ENCODE data around the gene ATP2C2. TPM values are rescaled to one million over a fixed set of nuclear protein-coding genes. Genes with fewer than 3 reads are reported as not detected.

ATP2C2 gene
- total and polyA plus RNA-seq, 2 of the 8 experiments (the other 6 are each of a cell fraction or from before 2014, with no cell fraction given), result 1.2 to 2.8 TPM

DNA sequence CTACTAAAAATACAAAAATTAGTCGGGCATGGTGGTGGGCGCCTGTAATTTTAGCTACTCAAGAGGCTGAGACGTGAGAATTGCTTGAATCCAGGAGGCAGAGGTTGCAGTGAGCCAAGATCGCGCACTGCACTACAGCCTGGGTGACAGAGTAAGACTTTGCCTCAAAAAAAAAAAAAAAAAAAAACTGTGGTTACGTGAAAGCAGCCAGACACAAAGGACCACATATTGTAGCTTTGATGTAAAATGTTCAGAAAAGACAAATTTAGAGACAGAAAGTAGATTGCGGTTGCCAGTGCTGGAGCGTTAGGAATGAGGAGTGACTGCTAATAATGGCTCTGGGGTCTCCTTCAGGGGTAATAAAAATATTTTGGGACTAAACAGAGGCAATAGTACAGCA is 140.2 kb downstream of the ATP2C2 start:
- H3K9ac ChIP-seq (replicated peaks in 1 of 4; ENCODE audit: extremely low read depth in 1 of 4, low read depth in 3 of 4, low read length in 3 of 4), result no peak overlapping the region
- H3K36me3 ChIP-seq (ENCODE audit: control insufficient read depth in 2 of 4, insufficient read depth in 4 of 4, low read length in 3 of 4), result no peaks in the 10 kb centered on the region
- no peak overlapping the region for H3K4me3 ChIP-seq (ENCODE audit: extremely low read depth in 1 of 4, insufficient read depth in 2 of 4, low read depth in 3 of 4, low read length in 4 of 4)
- 88% methylated on average over 8 of the region's 8 CpGs; no CpG with 5 or more reads in 1 of the 2 experiments for WGBS, 2 experiments (ENCODE audit: extremely low coverage in 1 of 2, insufficient coverage in 1 of 2, insufficient read length in 1 of 2, insufficient replicate concordance in 2 of 2, low coverage in 1 of 2, low lambda C conversion rate in 2 of 2, missing lambda C conversion rate in 1 of 2)
- H2BK12ac ChIP-seq (ENCODE audit: low read depth, low read length), result no peak overlapping the region
- no peak overlapping the region for H4K5ac ChIP-seq (ENCODE audit: insufficient read length, low read depth, low read length)
- no peak overlapping the region for H2BK20ac ChIP-seq (ENCODE audit: low read length)
- H4K91ac ChIP-seq (replicated peaks; ENCODE audit: insufficient read length, low read length), result no peak overlapping the region
- H4K8ac ChIP-seq (ENCODE audit: extremely low read depth, insufficient read depth, low read length), result no peak overlapping the region
- peaks cover 9% of the 10 kb centered on the region; the same call in 1 of the 2 replicates for H3K23me2 ChIP-seq (ENCODE audit: low read depth, low read length)
- H3K27ac ChIP-seq (ENCODE audit: low read depth, low read length), result no peak overlapping the region
- no peak overlapping the region for H3K18ac ChIP-seq (ENCODE audit: extremely low read depth, low read length)
- H3K4ac ChIP-seq (replicated peaks; ENCODE audit: insufficient read length, low read depth, low read length), result no peak overlapping the region
- H3K27me3 ChIP-seq (replicated peaks in 1 of 4; ENCODE audit: control insufficient read depth in 3 of 4, extremely low read depth in 1 of 4, insufficient read depth in 3 of 4, low read length in 3 of 4), result no peaks in the 10 kb centered on the region
- H3K9me3 ChIP-seq (ENCODE audit: insufficient read depth in 2 of 2, low read depth in 1 of 2, low read length in 1 of 2), result no peaks in the 10 kb centered on the region
- peaks cover 0 to 4% of the 10 kb centered on the region in 2 experiments; a peak in 1 of 4 replicates for H3K79me2 ChIP-seq (ENCODE audit: control insufficient read depth in 1 of 2, insufficient read depth in 2 of 2, low read length in 2 of 2)
- no peaks in the 10 kb centered on the region for H3K79me1 ChIP-seq (ENCODE audit: low read depth, low read length)
- no peak overlapping the region for H2AFZ ChIP-seq (ENCODE audit: low read length)
- no peak overlapping the region for H3K56ac ChIP-seq (replicated peaks; ENCODE audit: insufficient read length, low read depth, low read length)
- ChIA-PET CTCF (ENCODE audit: partially characterized antibody) (interaction anchor here (0.6 to 9.7 kb wide), 10 partner anchors 12 to 440 kb away, joined by 3 to 64 read pairs (median 4); no protein-coding TSS in a partner anchor), POLR2A (ENCODE audit: partially characterized antibody) (interaction anchor here (0.6 to 1.0 kb wide), 2 partner anchors 23 to 140 kb away, joined by 3 to 4 read pairs; partner anchors contain the start of gene ATP2C2)
- peaks cover 0 to 22% (median 17%) of the 10 kb centered on the region in 4 experiments; a peak in 5 of 7 replicates for H3K4me1 ChIP-seq (replicated peaks in 1 of 4; ENCODE audit: control insufficient read depth in 3 of 4, insufficient read depth in 4 of 4, low read length in 3 of 4)
- H3K14ac ChIP-seq (ENCODE audit: insufficient read length), result no peak overlapping the region
- FAIRE-seq (no peak), DNase-seq (ENCODE audit: low read depth in 1 of 2, low spot score in 2 of 2) (no peak)
- H4K20me1 ChIP-seq (replicated peaks in 1 of 2; ENCODE audit: control insufficient read depth in 1 of 2, insufficient read depth in 2 of 2, low read length in 2 of 2), result no peaks in the 10 kb centered on the region
- H2AK5ac ChIP-seq (ENCODE audit: low read depth, low read length), result no peak overlapping the region
- no peak overlapping the region for H2BK120ac ChIP-seq (replicated peaks; ENCODE audit: low read depth, low read length)
- H2BK5ac ChIP-seq (ENCODE audit: low read depth, low read length), result no peak overlapping the region
- H3K23ac ChIP-seq (ENCODE audit: insufficient read length), result no peak overlapping the region
- H3K4me2 ChIP-seq (ENCODE audit: insufficient read depth in 1 of 2, low read depth in 2 of 2, low read length in 2 of 2), result no peak overlapping the region
- no peak overlapping the region for H2BK15ac ChIP-seq (ENCODE audit: low read length)
- TF ChIP-seq GTF2F1 (IDR thresholded peaks at IDR 0.05; ENCODE audit: borderline replicate concordance, low read depth, low read length) (no peak), TEAD4 (IDR thresholded peaks at IDR 0.05; ENCODE audit: low read depth, low read length) (no peak), CHD1 (IDR thresholded peaks at IDR 0.05; ENCODE audit: low read depth, low read length) (no peak), SUZ12 (IDR thresholded peaks at IDR 0.05; ENCODE audit: low read length) (no peak), JUN (IDR thresholded peaks at IDR 0.05; ENCODE audit: low read depth, low read length) (no peak), YY1 (IDR thresholded peaks at IDR 0.05; ENCODE audit: low read depth, low read length) (no peak), RNF2 (IDR thresholded peaks at IDR 0.05; ENCODE audit: borderline replicate concordance, low read depth, low read length, missing control alignments, poor library complexity, severe bottlenecking) (no peak), TAF7 (optimal IDR thresholded peaks at IDR 0.05; ENCODE audit: borderline replicate concordance, low read depth, low read length) (no peak), SIN3A (conservative IDR thresholded peaks at IDR 0.05 in 1 of 2, IDR thresholded peaks at IDR 0.05 in 1 of 2; ENCODE audit: low read depth in 1 of 2, low read length in 2 of 2) (no peak), POU5F1 (IDR thresholded peaks at IDR 0.05; ENCODE audit: low read depth, low read length) (no peak)
- TF ChIP-seq, protein P1, sequence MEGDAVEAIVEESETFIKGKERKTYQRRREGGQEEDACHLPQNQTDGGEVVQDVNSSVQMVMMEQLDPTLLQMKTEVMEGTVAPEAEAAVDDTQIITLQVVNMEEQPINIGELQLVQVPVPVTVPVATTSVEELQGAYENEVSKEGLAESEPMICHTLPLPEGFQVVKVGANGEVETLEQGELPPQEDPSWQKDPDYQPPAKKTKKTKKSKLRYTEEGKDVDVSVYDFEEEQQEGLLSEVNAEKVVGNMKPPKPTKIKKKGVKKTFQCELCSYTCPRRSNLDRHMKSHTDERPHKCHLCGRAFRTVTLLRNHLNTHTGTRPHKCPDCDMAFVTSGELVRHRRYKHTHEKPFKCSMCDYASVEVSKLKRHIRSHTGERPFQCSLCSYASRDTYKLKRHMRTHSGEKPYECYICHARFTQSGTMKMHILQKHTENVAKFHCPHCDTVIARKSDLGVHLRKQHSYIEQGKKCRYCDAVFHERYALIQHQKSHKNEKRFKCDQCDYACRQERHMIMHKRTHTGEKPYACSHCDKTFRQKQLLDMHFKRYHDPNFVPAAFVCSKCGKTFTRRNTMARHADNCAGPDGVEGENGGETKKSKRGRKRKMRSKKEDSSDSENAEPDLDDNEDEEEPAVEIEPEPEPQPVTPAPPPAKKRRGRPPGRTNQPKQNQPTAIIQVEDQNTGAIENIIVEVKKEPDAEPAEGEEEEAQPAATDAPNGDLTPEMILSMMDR (IDR thresholded peaks at IDR 0.05; ENCODE audit: control extremely low read depth in 1 of 3, insufficient read depth in 1 of 3, low read depth in 1 of 3, low read length in 3 of 3), result no peak

Data from H1 (cell line).